Temporal lobe (tissue), 1 donor: ENCODE data around the gene GLIPR1L1. TPM values are rescaled to one million over a fixed set of nuclear protein-coding genes. Genes with fewer than 3 reads are reported as not detected.

Experiments used
- total RNA-seq: library from RNA; depleted of rRNA; stranded (reverse); fragments of >200 nt; gene quantifications from one replicate; pipeline ENCODE4 v1.2.3, GENCODE V29; 2014

Gene GLIPR1L1
- total RNA-seq, 1 donor from 2014 or later, result not detected

Other genes with a start within 250 kb of the GLIPR1L1 start
- gene KCNC2, start 124.8 kb upstream of the GLIPR1L1 start, total RNA-seq, result 16.5 TPM
- gene CAPS2, start 4.3 kb upstream of the GLIPR1L1 start, total RNA-seq, result 7.9 TPM
- 1.7 TPM for gene GLIPR1L2, start 56.4 kb downstream of the GLIPR1L1 start, total RNA-seq
- 1.2 TPM for gene GLIPR1, start 146.1 kb downstream of the GLIPR1L1 start, total RNA-seq
- 35.2 TPM for gene KRR1, start 176.9 kb downstream of the GLIPR1L1 start, total RNA-seq